Measurements from ENCODE around the gene NBL1. TPM values are rescaled to one million over a fixed set of nuclear protein-coding genes. Genes with fewer than 3 reads are reported as not detected.

The NBL1 gene
- total RNA-seq, 3 donors from 2014 or later, result 33.4 to 111 (median 98.6) TPM

DNA sequence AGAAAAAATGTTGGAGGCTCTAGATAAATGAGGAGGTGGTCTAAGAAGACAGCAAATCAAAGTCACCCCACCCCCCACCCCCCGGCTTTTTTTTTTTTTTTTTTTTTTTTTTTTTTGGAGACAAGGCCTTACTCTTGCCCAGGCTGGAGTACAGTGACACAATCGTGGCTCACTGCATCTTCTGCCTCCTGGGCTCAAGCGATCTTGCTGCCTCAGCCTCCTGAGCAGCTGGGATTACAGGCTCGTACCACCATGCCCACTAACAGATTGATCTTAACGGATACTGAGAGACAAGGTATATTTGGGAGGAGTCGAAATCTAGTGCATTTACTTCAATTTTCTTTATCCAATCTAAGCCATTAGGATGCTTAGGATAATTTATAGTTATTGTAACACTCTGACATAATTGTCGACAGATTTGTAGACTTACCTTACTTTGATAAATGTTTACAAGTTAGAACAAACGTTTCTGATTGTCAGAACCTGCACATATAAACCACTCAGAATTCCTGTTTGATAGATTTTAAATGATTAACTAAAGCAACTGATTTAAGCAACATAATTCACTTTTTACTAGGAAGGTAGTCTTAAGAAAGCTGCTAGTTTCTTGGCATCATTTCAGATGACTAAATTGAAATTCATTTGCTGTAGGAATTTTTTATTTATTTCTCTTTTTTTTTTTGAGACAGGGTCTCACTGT is 33.7 kb upstream of the NBL1 start:
- Histone ChIP-seq H3K27me3 (no peaks in the 10 kb centered on the region), H3K27ac (no peak overlapping the region), H3K9me3 (no peaks in the 10 kb centered on the region), H3K4me3 (no peak overlapping the region), H3K36me3 (no peaks in the 10 kb centered on the region), H3K4me1 (peaks cover 0 to 6% of the 10 kb centered on the region in 2 donors)
- DNase-seq (ENCODE audit: low spot score in 2 of 2), result no peak
- intact Hi-C loops (cut with DNase I; ENCODE audit: low total_unique reads), result no loop called here
- TF ChIP-seq POLR2AphosphoS5 (IDR thresholded peaks at IDR 0.05), result no peak
- TF ChIP-seq, protein P1, sequence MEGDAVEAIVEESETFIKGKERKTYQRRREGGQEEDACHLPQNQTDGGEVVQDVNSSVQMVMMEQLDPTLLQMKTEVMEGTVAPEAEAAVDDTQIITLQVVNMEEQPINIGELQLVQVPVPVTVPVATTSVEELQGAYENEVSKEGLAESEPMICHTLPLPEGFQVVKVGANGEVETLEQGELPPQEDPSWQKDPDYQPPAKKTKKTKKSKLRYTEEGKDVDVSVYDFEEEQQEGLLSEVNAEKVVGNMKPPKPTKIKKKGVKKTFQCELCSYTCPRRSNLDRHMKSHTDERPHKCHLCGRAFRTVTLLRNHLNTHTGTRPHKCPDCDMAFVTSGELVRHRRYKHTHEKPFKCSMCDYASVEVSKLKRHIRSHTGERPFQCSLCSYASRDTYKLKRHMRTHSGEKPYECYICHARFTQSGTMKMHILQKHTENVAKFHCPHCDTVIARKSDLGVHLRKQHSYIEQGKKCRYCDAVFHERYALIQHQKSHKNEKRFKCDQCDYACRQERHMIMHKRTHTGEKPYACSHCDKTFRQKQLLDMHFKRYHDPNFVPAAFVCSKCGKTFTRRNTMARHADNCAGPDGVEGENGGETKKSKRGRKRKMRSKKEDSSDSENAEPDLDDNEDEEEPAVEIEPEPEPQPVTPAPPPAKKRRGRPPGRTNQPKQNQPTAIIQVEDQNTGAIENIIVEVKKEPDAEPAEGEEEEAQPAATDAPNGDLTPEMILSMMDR (IDR thresholded peaks at IDR 0.05), result no peak

- intact Hi-C loops (cut with DNase I; ENCODE audit: low total_unique reads), result no loop called here
- Histone ChIP-seq H3K4me3 (no peak overlapping the region), H3K27me3 (no peaks in the 10 kb centered on the region), H3K36me3 (no peaks in the 10 kb centered on the region), H3K9me3 (no peaks in the 10 kb centered on the region), H3K4me1 (no peaks in the 10 kb centered on the region), H3K27ac (no peak overlapping the region)
- no peak for DNase-seq (ENCODE audit: low spot score in 2 of 2)
- TF ChIP-seq POLR2AphosphoS5 (IDR thresholded peaks at IDR 0.05), result no peak
- no peak for TF ChIP-seq POLR2A (IDR thresholded peaks at IDR 0.05)
- TF ChIP-seq, protein P1 (IDR thresholded peaks at IDR 0.05), result no peak
Measured at GRCh38 chr1:19612530-19612929, 31.6 kb upstream of the NBL1 start.

- Histone ChIP-seq H3K4me1 (no peaks in the 10 kb centered on the region), H3K27ac (no peak overlapping the region), H3K27me3 (no peaks in the 10 kb centered on the region), H3K4me3 (no peak overlapping the region), H3K9me3 (no peaks in the 10 kb centered on the region), H3K36me3 (no peaks in the 10 kb centered on the region)
- no peak for DNase-seq (ENCODE audit: low spot score in 2 of 2)
- TF ChIP-seq, protein P1 (IDR thresholded peaks at IDR 0.05), result no peak
- TF ChIP-seq POLR2A (IDR thresholded peaks at IDR 0.05) (no peak), POLR2AphosphoS5 (IDR thresholded peaks at IDR 0.05) (no peak)
- intact Hi-C loops (cut with DNase I; ENCODE audit: low total_unique reads), result no loop called here
Measured at GRCh38 chr1:19613171-19613703, 30.9 kb upstream of the NBL1 start.

GRCh38 chr1:19615438-19615837 is 28.7 kb upstream of the NBL1 start:
- intact Hi-C loops (cut with DNase I; ENCODE audit: low total_unique reads), result no loop called here

DNA sequence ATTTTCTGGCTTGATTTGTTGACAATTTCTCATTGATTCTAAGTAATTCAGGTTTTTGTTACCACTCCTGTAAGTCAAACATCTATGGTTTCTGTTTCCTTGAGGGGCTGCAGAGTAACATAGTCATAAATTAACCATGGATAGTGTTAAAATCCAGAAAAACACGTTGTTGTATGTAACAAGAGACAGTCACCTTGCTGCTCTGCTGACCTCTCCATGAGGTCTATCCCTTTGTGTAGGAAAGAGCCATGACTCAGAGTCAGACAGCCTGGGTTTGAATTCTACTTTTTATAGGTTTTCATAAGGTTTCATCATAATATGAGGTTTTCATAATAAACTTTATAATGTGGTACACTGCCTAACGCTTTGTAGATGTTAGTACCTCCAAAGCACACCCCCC is 27.6 kb upstream of the NBL1 start:
- no peaks in the 10 kb centered on the region for H3K4me1 ChIP-seq
- TF ChIP-seq, protein P1 (IDR thresholded peaks at IDR 0.05), result no peak
- no peak for TF ChIP-seq POLR2AphosphoS5 (IDR thresholded peaks at IDR 0.05)
- TF ChIP-seq POLR2A (IDR thresholded peaks at IDR 0.05), result no peak
- no peak overlapping the region for H3K4me3 ChIP-seq
- intact Hi-C loops (cut with DNase I; ENCODE audit: low total_unique reads), result no loop called here
- no peak overlapping the region for H3K27ac ChIP-seq
- no peaks in the 10 kb centered on the region for H3K9me3 ChIP-seq
- DNase-seq (ENCODE audit: low spot score in 2 of 2), result no peak
- H3K36me3 ChIP-seq, result no peaks in the 10 kb centered on the region
- no peaks in the 10 kb centered on the region for H3K27me3 ChIP-seq

More at GRCh38 chr1:19615438-19615837, 28.7 kb upstream of the NBL1 start:
- H3K9me3 ChIP-seq, result no peaks in the 10 kb centered on the region
- no peaks in the 10 kb centered on the region for H3K36me3 ChIP-seq
- no peak for DNase-seq (ENCODE audit: low spot score in 2 of 2)
- no peak overlapping the region for H3K4me3 ChIP-seq
- H3K4me1 ChIP-seq, result no peaks in the 10 kb centered on the region
- H3K27me3 ChIP-seq, result no peaks in the 10 kb centered on the region
- TF ChIP-seq, protein P1 (IDR thresholded peaks at IDR 0.05), result no peak
- TF ChIP-seq POLR2AphosphoS5 (IDR thresholded peaks at IDR 0.05) (no peak), POLR2A (IDR thresholded peaks at IDR 0.05) (no peak)
- no peak overlapping the region for H3K27ac ChIP-seq
